Breast epithelium (tissue), 3 donors: ENCODE measurements around the gene NHLRC4.

Source experiments
- CTCF ChIP-seq, 3 donors: fragments of 450-650 bp; IDR thresholded peaks; one replicate each; pipeline ENCODE4 v1.5.1; 2016 to 2017; ENCODE audit warnings: antibody characterized with exemption in 3 of 3, mild to moderate bottlenecking in 3 of 3, moderate library complexity in 3 of 3
- POLR2A ChIP-seq: fragments of 450-650 bp; IDR thresholded peaks from one replicate; pipeline ENCODE4 v1.6.1; 2016; ENCODE audit warnings: antibody characterized with exemption, mild to moderate bottlenecking, moderate library complexity

GRCh38 chr16:610513-611381, 43.9 kb downstream of the NHLRC4 start:
- TF ChIP-seq CTCF (IDR thresholded peaks at IDR 0.05), result peak in 2 of 3 donors; percentile 57 to 78
- TF ChIP-seq POLR2A, result no peak
